Neuronal stem cell (in vitro differentiated cells): Measurements from ENCODE around the gene LRCH3. TPM values are rescaled to one million over a fixed set of nuclear protein-coding genes. Genes with fewer than 3 reads are reported as not detected.

Experiments used
- DNase-seq: peaks from one replicate; pipeline ENCODE4 v3.0.0-alpha.2; 2013; ENCODE audit warnings: low spot score
- H2AFZ ChIP-seq: one replicate; pipeline ENCODE4 v1.6.1; 2013; ENCODE audit warnings: mild to moderate bottlenecking, low read length, inconsistent platforms
- H2AK5ac ChIP-seq: 2 replicates; pipeline ENCODE4 v1.6.1; 2013; ENCODE audit warnings: low read depth, mild to moderate bottlenecking, inconsistent platforms, low read length, moderate library complexity, mixed read lengths
- H2BK120ac ChIP-seq: 2 replicates; pipeline ENCODE4 v1.6.1; 2013; ENCODE audit warnings: low read depth, mild to moderate bottlenecking, inconsistent platforms, low read length, moderate library complexity, mixed read lengths
- H2BK12ac ChIP-seq: one replicate; pipeline ENCODE4 v1.6.1; 2013; ENCODE audit warnings: low read length, inconsistent platforms
- H2BK15ac ChIP-seq: 2 replicates; pipeline ENCODE4 v1.6.1; 2013; ENCODE audit warnings: mild to moderate bottlenecking, low read length, inconsistent platforms, mixed read lengths
- H2BK5ac ChIP-seq: one replicate; pipeline ENCODE4 v1.6.1; 2013; ENCODE audit warnings: inconsistent platforms, mild to moderate bottlenecking, low read length, moderate library complexity
- H3K14ac ChIP-seq: one replicate; pipeline ENCODE4 v1.6.1; 2013; ENCODE audit warnings: low read length, inconsistent platforms
- H3K18ac ChIP-seq: 2 replicates; pipeline ENCODE4 v1.6.1; 2013; ENCODE audit warnings: low read length, inconsistent platforms
- H3K23ac ChIP-seq: 2 replicates; pipeline ENCODE4 v1.6.1; 2013; ENCODE audit warnings: low read depth, mild to moderate bottlenecking, mixed read lengths, low read length, inconsistent platforms; ENCODE audit not compliant: poor library complexity
- H3K27ac ChIP-seq: replicated peaks from 3 replicates; pipeline ENCODE4 v1.5.1; 2013; ENCODE audit warnings: low read length, inconsistent platforms
- H3K27me3 ChIP-seq, 3 experiments: 2 replicates each; pipeline ENCODE4 v1.6.1; 2013; ENCODE audit warnings: low read length in 3 of 3, mild to moderate bottlenecking in 2 of 3, inconsistent platforms in 1 of 3, low read depth in 1 of 3, mixed read lengths in 1 of 3, moderate library complexity in 1 of 3; ENCODE audit not compliant: control insufficient read depth in 3 of 3, insufficient read depth in 3 of 3
- H3K36me3 ChIP-seq, 2 donors: replicated peaks in 1 of 2; 2 replicates each; pipeline ENCODE4 v1.6.1; 2013; ENCODE audit warnings: low read length in 2 of 2; ENCODE audit not compliant: control insufficient read depth in 2 of 2, insufficient read depth in 2 of 2
- H3K4ac ChIP-seq: 2 replicates; pipeline ENCODE4 v1.6.1; 2013; ENCODE audit warnings: inconsistent platforms, mild to moderate bottlenecking, low read length, moderate library complexity
- H3K4me1 ChIP-seq, 2 donors: 1 replicate in 1 of 2; 2 replicates in 1 of 2; pipeline ENCODE4 v1.6.1; 2013; ENCODE audit warnings: low read length in 2 of 2, low read depth in 1 of 2; ENCODE audit not compliant: control insufficient read depth in 2 of 2, insufficient read depth in 1 of 2
- H3K4me2 ChIP-seq: one replicate; pipeline ENCODE4 v1.6.1; 2013; ENCODE audit warnings: mild to moderate bottlenecking, low read length, inconsistent platforms; ENCODE audit not compliant: insufficient read depth, poor library complexity, severe bottlenecking
- H3K4me3 ChIP-seq, 2 donors: 2 replicates each; pipeline ENCODE4 v1.5.1; 2013; ENCODE audit warnings: low read length in 2 of 2, mild to moderate bottlenecking in 2 of 2, inconsistent platforms in 1 of 2, moderate library complexity in 1 of 2
- H3K79me1 ChIP-seq: one replicate; pipeline ENCODE4 v1.6.1; 2013; ENCODE audit warnings: low read depth, mild to moderate bottlenecking, inconsistent platforms, low read length, moderate library complexity
- H3K9ac ChIP-seq: one replicate; pipeline ENCODE4 v1.6.1; 2013; ENCODE audit warnings: mild to moderate bottlenecking, low read depth, low read length, inconsistent platforms; ENCODE audit not compliant: poor library complexity
- H3K9me3 ChIP-seq, 2 donors: replicated peaks in 1 of 2; 2 replicates each; pipeline versions ENCODE3 to v1.6.1; 2013; ENCODE audit warnings: low read length in 2 of 2, mild to moderate bottlenecking in 2 of 2, inconsistent platforms in 1 of 2, low read depth in 1 of 2, mixed read lengths in 1 of 2, moderate library complexity in 1 of 2; ENCODE audit not compliant: control insufficient read depth in 2 of 2, insufficient read depth in 1 of 2
- H4K8ac ChIP-seq: one replicate; pipeline ENCODE4 v1.6.1; 2013; ENCODE audit warnings: low read depth, mild to moderate bottlenecking, inconsistent platforms, low read length, moderate library complexity
- H4K91ac ChIP-seq: one replicate; pipeline ENCODE4 v1.6.1; 2013; ENCODE audit warnings: low read length, low read depth, mild to moderate bottlenecking, inconsistent platforms; ENCODE audit not compliant: poor library complexity
- WGBS, 2 donors: extraction: QIAGEN DNeasy Blood & Tissue Kit; methylation state at CpG; one replicate each; pipeline ENCODE4 v1.1.7; 2013; ENCODE audit warnings: missing lambda C conversion rate in 2 of 2, mixed read lengths in 1 of 2; ENCODE audit not compliant: insufficient read length in 2 of 2, insufficient replicate concordance in 1 of 2; ENCODE audit errors: extremely low coverage in 2 of 2; 5-methylcytosine and 5-hydroxymethylcytosine counted together
- polyA plus RNA-seq, 2 experiments: library from polyadenylated mRNA; stranded (reverse); fragments of 200-250 nt; gene quantifications; one replicate each; pipeline ENCODE4 v1.2.3, GENCODE V29; 2013

LRCH3 gene
- 31.6 TPM for polyA plus RNA-seq (2013, experiment 1 of 2)
- 30.8 TPM for polyA plus RNA-seq (2013, experiment 2 of 2)

GRCh38 chr3:197791113-197791891 lies at the start of gene LRCH3:
LRCH3 (plus strand) TSS chr3:197791254; CDS start chr3:197791279, 25 bp downstream.
- H3K9ac ChIP-seq, result peak within 1 kb of the TSS; percentile 98
- peak; percentile 91 for DNase-seq

GRCh38 chr3:197742787-197743186 lies 48.3 kb upstream of the LRCH3 start:
- WGBS, 2 donors, result no CpG with 5 or more reads among the region's 3 CpGs
- Histone ChIP-seq H3K4me2 (no peak overlapping the region), H2AFZ (no peak overlapping the region), H2BK12ac (no peak overlapping the region), H3K18ac (no peak overlapping the region), H3K4me3 (no peak overlapping the region), H4K8ac (no peak overlapping the region), H3K9me3 (no peaks in the 10 kb centered on the region), H3K9ac (no peak overlapping the region), H3K79me1 (no peaks in the 10 kb centered on the region), H3K4ac (no peak overlapping the region), H2BK15ac (no peak overlapping the region), H3K27me3 (no peaks in the 10 kb centered on the region), H3K36me3 (no peaks in the 10 kb centered on the region), H3K23ac (no peak overlapping the region), H2AK5ac (no peak overlapping the region), H2BK120ac (no peak overlapping the region), H3K4me1 (peaks cover 0 to 8% of the 10 kb centered on the region in 2 donors), H2BK5ac (no peak overlapping the region), H4K91ac (no peak overlapping the region), H3K27ac (no peak overlapping the region), H3K14ac (no peak overlapping the region)
- no peak for DNase-seq

More at GRCh38 chr3:197791113-197791891, at the start of gene LRCH3:
- H3K4me1 ChIP-seq, result peaks cover 2% of the 10 kb centered on the region in 2 donors
- no peak within 1 kb of the TSS for H2BK15ac ChIP-seq
- peak within 1 kb of the TSS; percentile 90 for H2BK5ac ChIP-seq
- peaks cover 0 to 9% of the 10 kb centered on the region in 2 donors for H3K36me3 ChIP-seq
- H2BK12ac ChIP-seq, result no peak within 1 kb of the TSS
- no CpG with 5 or more reads among the region's 83 CpGs for WGBS, 2 donors
- peak within 1 kb of the TSS; percentile 100 for H3K18ac ChIP-seq
- peak within 1 kb of the TSS; percentile 99 for H2AFZ ChIP-seq
- peak within 1 kb of the TSS; percentile 100 for H3K23ac ChIP-seq
- peak within 1 kb of the TSS; percentile 96 to 99 for H3K4me3 ChIP-seq
- peak within 1 kb of the TSS; percentile 85 for H3K27ac ChIP-seq
- no peaks in the 10 kb centered on the region for H3K27me3 ChIP-seq
- H4K91ac ChIP-seq, result no peak within 1 kb of the TSS
- peak within 1 kb of the TSS; percentile 97 for H2BK120ac ChIP-seq
- H4K8ac ChIP-seq, result no peak within 1 kb of the TSS
- no peak within 1 kb of the TSS for H2AK5ac ChIP-seq
- peak within 1 kb of the TSS; percentile 71 for H3K14ac ChIP-seq
- H3K4ac ChIP-seq, result no peak within 1 kb of the TSS
- H3K79me1 ChIP-seq, result no peaks in the 10 kb centered on the region
- peak within 1 kb of the TSS; percentile 60 for H3K4me2 ChIP-seq
- no peaks in the 10 kb centered on the region for H3K9me3 ChIP-seq

- Histone ChIP-seq H2AK5ac (no peak overlapping the region), H3K23ac (no peak overlapping the region), H3K4me2 (no peak overlapping the region), H4K8ac (no peak overlapping the region), H3K36me3 (no peaks in the 10 kb centered on the region), H3K9me3 (no peaks in the 10 kb centered on the region), H2BK5ac (no peak overlapping the region), H2BK12ac (no peak overlapping the region), H3K4me1 (peaks cover 2 to 10% of the 10 kb centered on the region in 2 donors), H2AFZ (no peak overlapping the region), H3K79me1 (no peaks in the 10 kb centered on the region), H3K18ac (no peak overlapping the region), H2BK15ac (no peak overlapping the region), H3K4ac (no peak overlapping the region), H3K9ac (no peak overlapping the region), H3K27ac (no peak overlapping the region), H4K91ac (no peak overlapping the region), H3K4me3 (no peak overlapping the region), H2BK120ac (no peak overlapping the region), H3K14ac (no peak overlapping the region), H3K27me3 (no peaks in the 10 kb centered on the region)
- no peak for DNase-seq
- no CpG with 5 or more reads among the region's 3 CpGs for WGBS, 2 donors
These were observed 44.8 kb upstream of the LRCH3 start for GRCh38 chr3:197746209-197746608.

- H3K4ac ChIP-seq, result no peak overlapping the region
- no peak overlapping the region for H3K4me2 ChIP-seq
- no peak overlapping the region for H2BK15ac ChIP-seq
- no peak overlapping the region for H2AK5ac ChIP-seq
- no peak overlapping the region for H4K8ac ChIP-seq
- no peaks in the 10 kb centered on the region for H3K79me1 ChIP-seq
- DNase-seq, result no peak
- H2BK120ac ChIP-seq, result no peak overlapping the region
- H4K91ac ChIP-seq, result no peak overlapping the region
- no peaks in the 10 kb centered on the region for H3K9me3 ChIP-seq
- H3K27ac ChIP-seq, result no peak overlapping the region
- H2AFZ ChIP-seq, result peak overlapping the region; percentile 54
- no peak overlapping the region for H3K18ac ChIP-seq
- WGBS, 2 donors, result no CpG with 5 or more reads among the region's 4 CpGs
- no peak overlapping the region for H3K4me3 ChIP-seq
- H3K36me3 ChIP-seq, result no peaks in the 10 kb centered on the region
- H3K14ac ChIP-seq, result no peak overlapping the region
- H3K27me3 ChIP-seq, result no peaks in the 10 kb centered on the region
- H3K23ac ChIP-seq, result no peak overlapping the region
- H2BK5ac ChIP-seq, result no peak overlapping the region
- no peak overlapping the region for H3K9ac ChIP-seq
- peaks cover 2 to 12% of the 10 kb centered on the region in 2 donors for H3K4me1 ChIP-seq
- no peak overlapping the region for H2BK12ac ChIP-seq
These were observed 44.2 kb upstream of the LRCH3 start for GRCh38 chr3:197746801-197747237.
